Endodermal cell (in vitro differentiated cells): ENCODE measurements around the gene TESK1. TPM values are rescaled to one million over a fixed set of nuclear protein-coding genes. Genes with fewer than 3 reads are reported as not detected.
"Not testable (repeated sequence)": the region's sequence is repeated elsewhere in the genome, so short reads cannot be mapped to it uniquely, and the experiment has no call there.

ENCODE experiments used
- DNase-seq: peaks from one replicate; pipeline ENCODE4 v3.0.0-alpha.2; 2017
- H3K27ac ChIP-seq: 2 replicates; pipeline ENCODE4 v1.5.1; 2013; ENCODE audit warnings: mild to moderate bottlenecking, low read depth, low read length, moderate library complexity
- H3K27me3 ChIP-seq: 2 replicates; pipeline ENCODE4 v1.6.1; 2013; ENCODE audit warnings: mild to moderate bottlenecking, low read length, moderate library complexity; ENCODE audit not compliant: insufficient read depth, control insufficient read depth, poor library complexity, severe bottlenecking
- H3K36me3 ChIP-seq: 2 replicates; pipeline ENCODE4 v1.7.0; 2013; ENCODE audit warnings: mild to moderate bottlenecking, low read length, moderate library complexity; ENCODE audit not compliant: control insufficient read depth, insufficient read depth
- H3K4me1 ChIP-seq: one replicate; pipeline ENCODE4 v1.7.0; 2013; ENCODE audit warnings: low read length; ENCODE audit not compliant: control insufficient read depth, insufficient read depth
- H3K4me3 ChIP-seq: 2 replicates; pipeline ENCODE4 v1.5.1; 2013; ENCODE audit warnings: mild to moderate bottlenecking, low read length, moderate library complexity
- H3K9ac ChIP-seq: 2 replicates; pipeline ENCODE4 v1.6.1; 2013; ENCODE audit warnings: mild to moderate bottlenecking, low read length, moderate library complexity; ENCODE audit not compliant: poor library complexity, severe bottlenecking; ENCODE audit errors: extremely low read depth
- H3K9me3 ChIP-seq: 2 replicates; pipeline ENCODE4 v1.6.1; 2013; ENCODE audit warnings: mild to moderate bottlenecking, low read length, moderate library complexity; ENCODE audit not compliant: control insufficient read depth
- H3K27ac Mint-ChIP-seq: 2 replicates; pipeline ENCODE4 v1.8.0; 2020; ENCODE audit warnings: mixed read lengths
- H3K27me3 Mint-ChIP-seq: 2 replicates; pipeline ENCODE4 v1.8.0; 2021; ENCODE audit warnings: mild to moderate bottlenecking, mixed read lengths; ENCODE audit not compliant: insufficient read depth
- H3K36me3 Mint-ChIP-seq: 2 replicates; pipeline ENCODE4 v1.8.0; 2020; ENCODE audit warnings: low read depth, mixed read lengths
- H3K4me1 Mint-ChIP-seq: 2 replicates; pipeline ENCODE4 v1.8.0; 2020; ENCODE audit warnings: mixed read lengths
- H3K4me3 Mint-ChIP-seq: 2 replicates; pipeline ENCODE4 v1.8.0; 2020; ENCODE audit warnings: mild to moderate bottlenecking, moderate library complexity, mixed read lengths
- H3K9me3 Mint-ChIP-seq: 2 replicates; pipeline ENCODE4 v1.8.0; 2020; ENCODE audit warnings: mild to moderate bottlenecking, mixed read lengths
- WGBS, 2 experiments: methylation state at CpG; one replicate each; pipeline versions ENCODE4 v1.1.5 to v1.1.7; 2013; ENCODE audit warnings: missing lambda C conversion rate in 2 of 2, mixed read lengths in 1 of 2; ENCODE audit not compliant: insufficient coverage in 1 of 2, insufficient read length in 1 of 2; 5-methylcytosine and 5-hydroxymethylcytosine counted together
- total RNA-seq, 2 donors: library from RNA; stranded (reverse); fragmentation: NEBNext Ultra II Directional in 1 of 2; extraction: Animal tissue kit (Norgen Biotek cat#: 25700) in 1 of 2; gene quantifications; 2 replicates in 1 of 2; 3 replicates in 1 of 2; pipeline ENCODE4 v1.2.1, GENCODE V29; 2021
- TF ChIP-seq, protein P1 (sequence below): fragments of 200-600 bp; sonication (generic); conservative IDR thresholded peaks from 2 replicates; pipeline ENCODE4 v1.5.0; 2021; ENCODE audit warnings: antibody characterized with exemption, mild to moderate bottlenecking

Gene TESK1
- total RNA-seq, 2 donors from 2014 or later: 30.7 to 35.2 TPM

GRCh38 chr9:35611230-35611797 is 6.3 kb downstream of the TESK1 start:
- Histone ChIP-seq H3K4me3 (no peak overlapping the region), H3K9me3 (no peaks in the 10 kb centered on the region), H3K27ac (no peak overlapping the region), H3K27me3 (peaks cover 23% of the 10 kb centered on the region), H3K36me3 (peaks cover 14% of the 10 kb centered on the region), H3K4me1 (peaks cover 3% of the 10 kb centered on the region), H3K9ac (no peak overlapping the region)
- H3K4me3 Mint-ChIP-seq: no peak overlapping the region
- H3K27ac Mint-ChIP-seq: no peak overlapping the region
- peak; percentile 75 for DNase-seq
- H3K27me3 Mint-ChIP-seq: peaks cover 33% of the 10 kb centered on the region
- no peaks in the 10 kb centered on the region for H3K9me3 Mint-ChIP-seq
- WGBS, 2 experiments: 39 to 40% methylated on average over 7 to 8 of the region's 8 CpGs
- TF ChIP-seq, protein P1, sequence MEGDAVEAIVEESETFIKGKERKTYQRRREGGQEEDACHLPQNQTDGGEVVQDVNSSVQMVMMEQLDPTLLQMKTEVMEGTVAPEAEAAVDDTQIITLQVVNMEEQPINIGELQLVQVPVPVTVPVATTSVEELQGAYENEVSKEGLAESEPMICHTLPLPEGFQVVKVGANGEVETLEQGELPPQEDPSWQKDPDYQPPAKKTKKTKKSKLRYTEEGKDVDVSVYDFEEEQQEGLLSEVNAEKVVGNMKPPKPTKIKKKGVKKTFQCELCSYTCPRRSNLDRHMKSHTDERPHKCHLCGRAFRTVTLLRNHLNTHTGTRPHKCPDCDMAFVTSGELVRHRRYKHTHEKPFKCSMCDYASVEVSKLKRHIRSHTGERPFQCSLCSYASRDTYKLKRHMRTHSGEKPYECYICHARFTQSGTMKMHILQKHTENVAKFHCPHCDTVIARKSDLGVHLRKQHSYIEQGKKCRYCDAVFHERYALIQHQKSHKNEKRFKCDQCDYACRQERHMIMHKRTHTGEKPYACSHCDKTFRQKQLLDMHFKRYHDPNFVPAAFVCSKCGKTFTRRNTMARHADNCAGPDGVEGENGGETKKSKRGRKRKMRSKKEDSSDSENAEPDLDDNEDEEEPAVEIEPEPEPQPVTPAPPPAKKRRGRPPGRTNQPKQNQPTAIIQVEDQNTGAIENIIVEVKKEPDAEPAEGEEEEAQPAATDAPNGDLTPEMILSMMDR: peak; percentile 79
- H3K4me1 Mint-ChIP-seq: peaks cover 7% of the 10 kb centered on the region
- H3K36me3 Mint-ChIP-seq: peaks cover 18% of the 10 kb centered on the region

DNA sequence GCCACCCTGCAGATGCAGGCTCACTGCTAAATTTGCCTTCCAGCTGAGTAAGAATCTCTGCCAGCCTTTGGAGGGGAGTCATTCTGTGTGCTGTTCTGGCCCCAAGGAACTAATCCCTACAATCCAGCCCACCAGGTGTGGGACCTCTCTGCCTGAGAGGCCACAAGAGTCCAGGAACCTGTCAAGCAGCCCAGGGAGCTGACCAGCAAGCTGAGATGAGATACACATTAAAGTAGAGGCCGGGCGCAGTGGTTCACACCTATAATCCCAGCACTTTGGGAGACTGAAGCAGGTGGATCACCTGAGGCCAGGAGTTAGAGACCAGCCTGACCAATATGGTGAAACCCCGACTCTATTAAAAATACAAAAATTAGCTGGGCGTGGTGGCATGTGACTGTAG is 7.0 kb downstream of the TESK1 start:
- H3K4me1 ChIP-seq, H3K27ac Mint-ChIP-seq, H3K9me3 Mint-ChIP-seq, H3K4me3 Mint-ChIP-seq, H3K9ac ChIP-seq, DNase-seq, H3K27ac ChIP-seq, H3K9me3 ChIP-seq, H3K4me3 ChIP-seq: not testable (repeated sequence)
- WGBS, 2 experiments: 90 to 92% methylated on average over 4 of the region's 4 CpGs
- peaks cover 39% of the 10 kb centered on the region for H3K27me3 Mint-ChIP-seq
- peaks cover 14% of the 10 kb centered on the region for H3K36me3 ChIP-seq
- H3K27me3 ChIP-seq: peaks cover 31% of the 10 kb centered on the region
- peaks cover 12% of the 10 kb centered on the region for H3K4me1 Mint-ChIP-seq
- H3K36me3 Mint-ChIP-seq: peaks cover 15% of the 10 kb centered on the region

DNA sequence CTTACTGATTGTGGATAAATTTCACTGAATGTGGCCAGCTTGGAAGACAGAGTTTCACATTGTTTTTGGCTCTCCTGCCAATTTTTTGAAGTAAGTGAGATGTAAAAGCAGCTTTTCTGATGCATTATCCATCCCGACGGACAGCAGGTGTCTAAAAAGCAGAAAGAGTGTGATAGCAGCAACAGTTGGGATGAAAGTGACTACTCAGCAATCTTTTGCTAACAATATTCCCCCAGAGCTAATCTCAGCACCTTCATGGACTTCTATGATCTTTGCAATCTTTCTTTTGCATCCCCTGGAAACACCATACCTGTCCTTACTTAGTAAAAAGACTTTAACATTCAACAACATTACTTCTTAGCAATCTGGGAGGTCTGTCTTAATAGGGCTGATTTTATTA is 7.8 kb downstream of the TESK1 start:
- H3K4me3 Mint-ChIP-seq: no peak overlapping the region
- no peaks in the 10 kb centered on the region for H3K9me3 Mint-ChIP-seq
- H3K27ac ChIP-seq: no peak overlapping the region
- peaks cover 39% of the 10 kb centered on the region for H3K27me3 ChIP-seq
- no peaks in the 10 kb centered on the region for H3K4me1 ChIP-seq
- 93 to 100% methylated on average over 2 of the region's 2 CpGs for WGBS, 2 experiments
- no peak overlapping the region for H3K9ac ChIP-seq
- peaks cover 47% of the 10 kb centered on the region for H3K27me3 Mint-ChIP-seq
- DNase-seq: no peak
- H3K9me3 ChIP-seq: no peaks in the 10 kb centered on the region
- peaks cover 8% of the 10 kb centered on the region for H3K36me3 ChIP-seq
- H3K4me1 Mint-ChIP-seq: peaks cover 12% of the 10 kb centered on the region
- no peak overlapping the region for H3K4me3 ChIP-seq
- no peak overlapping the region for H3K27ac Mint-ChIP-seq
- peaks cover 8% of the 10 kb centered on the region for H3K36me3 Mint-ChIP-seq
- TF ChIP-seq, protein P1: no peak
